GM12878 (cell line): ENCODE results near the gene GSTM4. TPM values are rescaled to one million over a fixed set of nuclear protein-coding genes. Genes with fewer than 3 reads are reported as not detected.
A peak's percentile ranks its signal among the peaks of the same experiment; 100 is the strongest.

Experiments used
- ATAC-seq: fragments of 200-7000 bp; cut with Tn5 transposase; 3 replicates; pipeline ENCODE4 v1.9.1; 2020; ENCODE audit warnings: mild to moderate bottlenecking, moderate library complexity
- BruUV-seq: library from RNA; stranded (reverse); fragments of 400-500 nt; replicated peaks from 2 replicates; lab custom pipeline; 2021; lab: Mats Ljungman, UMichigan
- CTCF ChIA-PET: fragments of 300-600 bp; sonication (Branson Sonifier 250); formaldehyde crosslinking; extraction: SDS; loops from one replicate; lab custom pipeline; 2021; ENCODE audit warnings: inconsistent platforms; lab: Yijun Ruan, JAX
- POLR2A ChIA-PET: fragments of 350-600 bp; formaldehyde crosslinking; extraction: SDS; loops from one replicate; lab custom pipeline; 2021; ENCODE audit warnings: inconsistent platforms; lab: Charles Lee
- RAD21 ChIA-PET: fragments of 300-600 bp; sonication (Branson Sonifier 250); formaldehyde crosslinking; loops from one replicate; lab custom pipeline; 2023; ENCODE audit warnings: antibody characterized with exemption; ENCODE audit not compliant: unreplicated experiment; lab: Charles Lee
- SMC1A ChIA-PET: fragments of 300-600 bp; sonication (Branson Sonifier 250); formaldehyde crosslinking; loops from one replicate; lab custom pipeline; 2023; ENCODE audit not compliant: unreplicated experiment, uncharacterized antibody; lab: Charles Lee
- DNase-seq: peaks from one replicate; pipeline ENCODE4 v3.0.0-alpha.2; 2011; ENCODE audit warnings: low read depth, low spot score
- FAIRE-seq: peaks from 3 replicates; lab custom pipeline; 2011; peaks lifted over from hg19 to GRCh38; lab: Jason Lieb, UNC
- H2AFZ ChIP-seq: 2 replicates; pipeline ENCODE4 v1.6.0; 2011; ENCODE audit warnings: low read depth, low read length, control low read depth; ENCODE audit not compliant: control insufficient read depth
- H3K27ac ChIP-seq: 2 replicates; pipeline ENCODE4 v1.5.1; 2011; ENCODE audit warnings: control low read depth; ENCODE audit not compliant: control insufficient read depth, insufficient read depth
- H3K27me3 ChIP-seq, 2 experiments: replicated peaks in 1 of 2; 2 replicates each; pipeline versions ENCODE4 v1.6.0 to v1.6.1; 2011; ENCODE audit warnings: low read length in 1 of 2; ENCODE audit not compliant: control insufficient read depth in 2 of 2, insufficient read depth in 2 of 2
- H3K36me3 ChIP-seq, 2 experiments: 2 replicates each; pipeline ENCODE4 v1.5.1; 2011; ENCODE audit warnings: low read length in 1 of 2; ENCODE audit not compliant: control insufficient read depth in 2 of 2, insufficient read depth in 2 of 2
- H3K4me1 ChIP-seq: 2 replicates; pipeline ENCODE4 v1.6.1; 2011; ENCODE audit warnings: mild to moderate bottlenecking, low read length, moderate library complexity, mixed read lengths; ENCODE audit not compliant: control insufficient read depth, insufficient read depth
- H3K4me2 ChIP-seq: 2 replicates; pipeline ENCODE4 v1.6.0; 2011; ENCODE audit warnings: control low read depth; ENCODE audit not compliant: control insufficient read depth, insufficient read depth
- H3K4me3 ChIP-seq: fragments of 200-600 bp; sonication (generic); 2 replicates; pipeline ENCODE4 v1.5.1; 2016
- H3K79me2 ChIP-seq: 2 replicates; pipeline ENCODE4 v1.6.0; 2011; ENCODE audit warnings: low read length; ENCODE audit not compliant: control insufficient read depth, insufficient read depth
- H3K9ac ChIP-seq: 2 replicates; pipeline ENCODE4 v1.8.0; 2011; ENCODE audit warnings: low read length, control low read depth, mixed read lengths; ENCODE audit not compliant: control insufficient read depth, insufficient read depth
- H3K9me3 ChIP-seq: replicated peaks from 3 replicates; pipeline ENCODE4 v1.5.1; 2011; ENCODE audit warnings: mild to moderate bottlenecking, low read length; ENCODE audit not compliant: control insufficient read depth, insufficient read depth
- H4K20me1 ChIP-seq: 2 replicates; pipeline ENCODE4 v1.6.0; 2011; ENCODE audit not compliant: control insufficient read depth, insufficient read depth
- CHD1 ChIP-seq: IDR thresholded peaks from 2 replicates; pipeline ENCODE4 v1.6.1; 2012; ENCODE audit warnings: low read depth, low read length, improper control_type of control experiment
- CHD2 ChIP-seq: IDR thresholded peaks from 2 replicates; pipeline ENCODE4 v1.6.1; 2011; ENCODE audit warnings: low read depth, low read length, improper control_type of control experiment, borderline replicate concordance
- CREM ChIP-seq: IDR thresholded peaks from 2 replicates; pipeline ENCODE4 v1.6.1; 2014; ENCODE audit warnings: antibody characterized with exemption, low read depth
- HDAC2 ChIP-seq: fragments of 200-600 bp; sonication (generic); IDR thresholded peaks from 2 replicates; pipeline ENCODE4 v1.6.1; 2017
- PKNOX1 ChIP-seq: fragments of 450-650 bp; IDR thresholded peaks from 2 replicates; pipeline ENCODE4 v1.6.1; 2016; ENCODE audit warnings: mild to moderate bottlenecking
- RELB ChIP-seq: fragments of 450-650 bp; IDR thresholded peaks from 2 replicates; pipeline ENCODE4 v1.6.1; 2017; ENCODE audit warnings: low read depth, mild to moderate bottlenecking, moderate library complexity
- SREBF2 ChIP-seq: IDR thresholded peaks from 2 replicates; pipeline ENCODE4 v1.6.1; 2012; ENCODE audit warnings: mild to moderate bottlenecking, low read length
- STAT3 ChIP-seq: IDR thresholded peaks from 2 replicates; pipeline ENCODE4 v1.6.1; 2011; ENCODE audit warnings: low read depth, low read length, improper control_type of control experiment
- TCF7 ChIP-seq: IDR thresholded peaks from 2 replicates; pipeline ENCODE4 v1.6.1; 2014; ENCODE audit warnings: antibody characterized with exemption, borderline replicate concordance
- ZBTB40 ChIP-seq: fragments of 450-650 bp; IDR thresholded peaks from 2 replicates; pipeline ENCODE4 v1.6.1; 2016; ENCODE audit warnings: mild to moderate bottlenecking, moderate library complexity, borderline replicate concordance
- ZZZ3 ChIP-seq: IDR thresholded peaks from 2 replicates; pipeline ENCODE4 v1.6.1; 2011; ENCODE audit warnings: low read depth; ENCODE audit not compliant: control insufficient read depth, insufficient read length
- WGBS: methylation state at CpG from one replicate; pipeline ENCODE4 v1.1.6; 2016; ENCODE audit warnings: low lambda C conversion rate; ENCODE audit not compliant: insufficient replicate concordance, insufficient coverage; ENCODE audit errors: missing lambda C conversion rate; 5-methylcytosine and 5-hydroxymethylcytosine counted together
- in situ Hi-C: fragments of 300-500 bp; cut with MboI; formaldehyde crosslinking; loops from 9 replicates; pipeline ENCODE4 v1.14.3; 2018; ENCODE audit warnings: mixed read lengths
- intact Hi-C: fragments of 100-400 bp; cut with micrococcal nuclease; formaldehyde crosslinking; loops from one replicate; pipeline ENCODE4 v1.14.2; 2022; ENCODE audit not compliant: unreplicated experiment
- polyA plus RNA-seq, 11 experiments: library from polyadenylated mRNA; depleted of rRNA in 4 of 11; unstranded in 6 of 11; stranded (reverse) in 5 of 11; fragments of >200 nt; fragmentation: Nextera tagmentation in 4 of 11; fragmentation: Illumina TruSeq in 1 of 11; extraction: Ambion mirVana in 4 of 11; extraction: Trizol in 1 of 11; gene quantifications; 1 replicate in 1 of 11; 2 replicates in 10 of 11; pipeline versions ENCODE4 v1.2.1 to v1.2.3, GENCODE V29; 2011 to 2016; ENCODE audit warnings: inconsistent platforms in 2 of 11, missing spikeins in 2 of 11, low read depth in 1 of 11
- total RNA-seq, 4 experiments: library from RNA; depleted of rRNA in 3 of 4; stranded (reverse); fragments of >200 nt in 3 of 4; fragmentation: Illumina TruSeq in 1 of 4; extraction: Trizol in 1 of 4; gene quantifications; 2 replicates each; pipeline versions ENCODE4 v1.2.1 to v1.2.3, GENCODE V29; 2013 to 2021

GSTM4 gene
- total and polyA plus RNA-seq, 10 of the 15 experiments (the other 5 are each of a cell fraction or from before 2014, with no cell fraction given), result 14.3 to 37.2 (median 23.0) TPM

DNA sequence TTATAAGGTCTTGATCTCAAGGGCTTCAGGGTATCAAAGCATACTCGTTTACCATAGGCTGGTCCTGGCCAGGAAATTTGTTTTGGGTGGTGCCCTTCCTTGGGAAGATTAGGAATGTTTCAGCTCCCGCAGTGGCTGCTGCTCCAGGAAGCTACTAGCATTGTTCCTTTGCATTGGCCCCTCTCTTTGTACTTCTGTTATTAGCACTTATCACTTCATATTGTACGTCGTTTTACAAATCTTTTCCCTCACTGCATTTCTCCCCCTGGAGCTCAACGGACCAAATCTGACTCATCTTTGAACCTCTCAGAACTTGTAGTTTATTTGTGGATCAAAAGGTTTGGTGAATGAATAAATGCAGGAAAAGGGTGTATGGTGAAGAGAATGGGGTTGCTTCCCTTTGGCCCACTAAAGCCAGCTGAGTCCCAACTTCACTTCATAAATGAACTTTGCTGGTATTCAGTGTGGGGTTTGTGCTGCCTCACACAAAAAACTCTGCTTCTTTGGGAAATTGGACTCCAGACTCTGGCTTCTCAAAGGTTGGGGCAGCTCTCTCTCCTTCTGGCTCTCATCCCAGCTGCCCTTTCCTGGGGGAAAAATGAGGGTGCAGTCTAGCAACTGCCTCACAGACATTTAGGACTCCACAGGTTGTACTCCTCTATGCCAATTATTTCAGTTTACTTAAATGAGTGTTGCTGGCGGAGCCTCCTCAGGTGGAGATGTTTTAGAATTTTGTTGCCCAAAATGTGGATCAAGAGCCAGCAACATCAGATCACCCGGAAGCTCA lies 42.3 kb upstream of the GSTM4 start (continued):
- TF ChIP-seq ZBTB40 (no peak), TCF7 (no peak), CHD2 (no peak)
- TF ChIP-seq, all 136 proteins: peak for 0

DNA sequence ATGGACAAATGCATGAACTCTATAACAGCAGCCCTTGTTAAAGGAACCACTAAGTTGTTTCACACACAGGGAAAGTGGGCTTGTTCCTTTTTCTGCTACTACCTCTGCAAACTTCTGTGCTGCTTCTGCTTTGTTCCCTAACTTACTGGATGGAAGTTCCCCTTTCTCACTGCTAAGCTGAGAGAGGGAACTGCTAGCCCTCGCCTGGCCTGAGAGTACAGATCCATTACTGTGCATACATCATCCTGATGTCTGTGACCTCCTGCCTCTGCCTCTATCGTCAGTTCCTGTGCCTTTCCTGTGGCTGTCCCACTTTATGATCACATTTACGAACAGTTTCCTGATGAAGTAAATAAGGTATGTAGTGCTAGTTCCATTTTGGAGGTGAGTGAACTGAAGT lies 40.0 kb upstream of the GSTM4 start:
- Histone ChIP-seq H3K27me3 (no peaks in the 10 kb centered on the region), H3K27ac (peak overlapping the region; percentile 46), H3K79me2 (peaks cover 12% of the 10 kb centered on the region), H3K4me1 (peaks cover 12% of the 10 kb centered on the region; the same call in 1 of the 2 replicates), H3K4me2 (no peak overlapping the region; the same call in 1 of the 2 replicates), H3K36me3 (no peaks in the 10 kb centered on the region), H2AFZ (peak overlapping the region; percentile 57), H3K9ac (no peak overlapping the region), H3K4me3 (no peak overlapping the region), H3K9me3 (no peaks in the 10 kb centered on the region), H4K20me1 (no peaks in the 10 kb centered on the region)
- intact Hi-C loops (no loop called here), in situ Hi-C loops (no loop called here)
- no peak for ATAC-seq
- SMC1A ChIA-PET, result interaction anchor here (1.6 to 2.7 kb wide), 3 partner anchors 15 to 67 kb away, joined by 3 to 11 read pairs (median 10); partner anchors contain the start of gene GNAI3
- FAIRE-seq, result no peak
- RAD21 ChIA-PET, result interaction anchor here (0.9 to 2.0 kb wide), 3 partner anchors 18 to 70 kb away, joined by 3 to 10 read pairs (median 4); no protein-coding TSS in a partner anchor
- 2% methylated on average over 3 of the region's 3 CpGs for WGBS
- POLR2A ChIA-PET, result interaction anchor here (1.6 to 2.4 kb wide), 2 partner anchors 67 to 69 kb away, joined by 6 to 17 read pairs; partner anchors contain the start of gene GNAI3
- no peak for DNase-seq
- no TSS peak for BruUV-seq
- CTCF ChIA-PET, result interaction anchor here (0.6 to 5.0 kb wide), 5 partner anchors 15 to 414 kb away, joined by 3 to 20 read pairs (median 10); partner anchors contain the start of gene GNAI3
- TF ChIP-seq STAT3 (no peak), CREM (peak; percentile 61; the same call in 1 of the 2 replicates), CHD1 (no peak), RELB (0 out of 2 replicates have a peak, but pooled peaks have one; percentile 15), HDAC2 (no peak), ZZZ3 (no peak), PKNOX1 (no peak), SREBF2 (no peak)
